Activated naive CD8-positive, alpha-beta T cell (primary cell): ENCODE data around the gene ATG7.
A peak's percentile ranks its signal among the peaks of the same experiment; 100 is the strongest.
"Not testable (repeated sequence)": the region's sequence is repeated elsewhere in the genome, so short reads cannot be mapped to it uniquely, and the experiment has no call there.

Experiments used
- H3K27ac Mint-ChIP-seq: one replicate; pipeline ENCODE4 v1.8.0; 2021; ENCODE audit warnings: mixed read lengths
- H3K27me3 Mint-ChIP-seq: one replicate; pipeline ENCODE4 v1.8.0; 2021; ENCODE audit warnings: mixed read lengths
- H3K36me3 Mint-ChIP-seq: one replicate; pipeline ENCODE4 v1.8.0; 2021; ENCODE audit warnings: mixed read lengths
- H3K4me1 Mint-ChIP-seq: one replicate; pipeline ENCODE4 v1.8.0; 2021; ENCODE audit warnings: low read depth, mixed read lengths
- H3K4me3 Mint-ChIP-seq: one replicate; pipeline ENCODE4 v1.8.0; 2021; ENCODE audit warnings: mild to moderate bottlenecking, mixed read lengths
- H3K9me3 Mint-ChIP-seq: one replicate; pipeline ENCODE4 v1.8.0; 2021; ENCODE audit warnings: low read depth, mixed read lengths

The ATG7 gene

DNA sequence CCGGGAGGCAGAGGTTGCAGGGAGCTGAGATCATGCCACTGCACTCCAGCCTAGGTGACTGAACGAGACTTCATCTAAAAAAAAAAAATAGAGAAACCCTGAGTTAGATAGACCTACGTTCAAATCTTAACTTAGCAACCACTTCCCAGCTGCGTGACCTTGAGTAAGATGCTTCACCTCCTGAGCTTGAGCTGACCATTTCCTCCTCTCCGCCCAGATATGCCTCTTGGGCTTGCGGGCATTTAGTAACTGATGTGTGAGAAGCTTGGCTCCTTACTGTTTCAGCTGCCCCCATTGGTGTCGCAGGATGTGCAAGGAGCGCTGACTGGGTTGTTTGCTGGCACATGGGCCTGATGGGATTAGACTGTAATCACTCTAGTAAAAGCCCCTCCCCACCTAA, 26.9 kb upstream of the ATG7 start:
- H3K27me3 Mint-ChIP-seq = no peaks in the 10 kb centered on the region
- peaks cover 2% of the 10 kb centered on the region for H3K36me3 Mint-ChIP-seq
- no peak overlapping the region for H3K4me3 Mint-ChIP-seq
- H3K27ac Mint-ChIP-seq = no peak overlapping the region
- peaks cover 12% of the 10 kb centered on the region for H3K4me1 Mint-ChIP-seq
- no peaks in the 10 kb centered on the region for H3K9me3 Mint-ChIP-seq

DNA sequence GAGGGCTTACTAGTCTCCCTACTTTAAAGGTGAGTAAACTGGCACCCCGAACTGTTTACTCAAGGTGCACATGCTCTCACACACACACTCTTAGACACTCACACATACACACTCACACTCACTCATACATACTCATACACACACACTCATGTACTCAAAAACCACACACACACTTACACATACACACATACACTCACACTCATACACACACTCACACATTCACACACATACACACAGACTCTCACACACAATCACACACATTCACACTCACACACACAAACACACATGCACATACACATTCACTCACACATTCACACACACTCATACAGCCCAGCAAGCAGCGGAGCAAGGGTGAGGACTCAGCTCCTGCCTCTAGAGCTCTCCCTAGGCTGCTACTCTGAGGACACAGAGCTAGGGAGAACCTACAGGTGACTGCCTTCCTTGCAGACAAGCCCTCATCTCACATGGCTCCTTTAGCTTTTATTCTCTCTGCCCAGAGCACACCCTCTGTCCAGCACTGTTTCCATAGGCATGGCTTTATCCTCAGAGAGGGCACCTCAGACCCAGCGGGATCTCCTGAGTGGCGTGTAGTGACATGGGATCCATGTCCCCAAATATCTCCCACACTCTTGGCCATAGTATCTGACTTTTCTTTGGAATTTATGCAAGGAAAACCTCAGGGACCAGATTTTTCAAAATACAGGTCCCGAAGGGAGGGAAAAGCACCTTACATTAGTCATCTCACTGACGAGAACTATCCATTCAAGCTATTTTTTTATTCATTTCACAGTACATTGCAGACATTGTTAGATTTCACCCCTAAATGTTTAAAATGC, 26.2 kb upstream of the ATG7 start:
- no peaks in the 10 kb centered on the region for H3K9me3 Mint-ChIP-seq
- H3K36me3 Mint-ChIP-seq = no peaks in the 10 kb centered on the region
- H3K4me1 Mint-ChIP-seq = peaks cover 9% of the 10 kb centered on the region
- H3K4me3 Mint-ChIP-seq = no peak overlapping the region
- H3K27ac Mint-ChIP-seq = no peak overlapping the region
- no peaks in the 10 kb centered on the region for H3K27me3 Mint-ChIP-seq

DNA sequence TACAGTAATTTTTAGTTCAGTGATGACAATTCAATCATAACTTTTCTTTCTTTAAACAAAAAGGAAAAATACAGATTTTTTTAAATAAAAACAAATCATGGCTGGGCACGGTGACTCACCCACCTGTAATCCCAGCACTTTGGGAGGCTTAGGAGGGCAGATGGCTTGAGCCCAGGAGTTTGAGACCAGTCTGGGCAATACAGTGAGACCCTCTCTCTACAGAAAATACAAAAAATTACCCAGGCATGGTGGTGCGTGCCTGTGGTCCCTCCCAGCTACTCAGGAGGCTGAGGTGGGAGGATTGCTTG, 25.6 kb upstream of the ATG7 start:
- no peaks in the 10 kb centered on the region for H3K36me3 Mint-ChIP-seq
- H3K27ac Mint-ChIP-seq = no peak overlapping the region
- peaks cover 12% of the 10 kb centered on the region for H3K4me1 Mint-ChIP-seq
- no peaks in the 10 kb centered on the region for H3K27me3 Mint-ChIP-seq
- H3K9me3 Mint-ChIP-seq = no peaks in the 10 kb centered on the region
- H3K4me3 Mint-ChIP-seq = no peak overlapping the region

DNA sequence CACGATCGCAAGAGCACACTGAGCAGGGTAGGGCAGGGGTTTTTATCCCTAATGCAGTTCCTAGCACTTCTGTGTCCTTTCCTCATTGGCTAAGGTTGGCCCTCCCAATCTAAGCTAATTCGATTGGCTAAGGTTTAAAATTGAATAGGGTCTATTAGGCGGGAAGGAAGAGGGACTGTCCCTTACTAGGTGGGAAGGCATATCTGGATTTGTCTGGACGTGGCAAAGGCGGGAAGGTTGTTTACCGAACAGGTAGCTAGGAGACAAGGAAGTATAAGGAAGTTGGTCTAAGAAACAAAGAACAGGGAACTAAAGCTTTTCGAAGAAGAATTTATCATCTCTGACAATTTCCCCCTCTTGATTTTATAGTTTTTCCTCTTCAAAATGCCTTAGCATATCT, 24.8 kb upstream of the ATG7 start:
- Mint-ChIP-seq H3K4me3 (no peak overlapping the region), H3K4me1 (peaks cover 17% of the 10 kb centered on the region), H3K36me3 (no peaks in the 10 kb centered on the region), H3K27ac (no peak overlapping the region), H3K27me3 (no peaks in the 10 kb centered on the region), H3K9me3 (no peaks in the 10 kb centered on the region)

DNA sequence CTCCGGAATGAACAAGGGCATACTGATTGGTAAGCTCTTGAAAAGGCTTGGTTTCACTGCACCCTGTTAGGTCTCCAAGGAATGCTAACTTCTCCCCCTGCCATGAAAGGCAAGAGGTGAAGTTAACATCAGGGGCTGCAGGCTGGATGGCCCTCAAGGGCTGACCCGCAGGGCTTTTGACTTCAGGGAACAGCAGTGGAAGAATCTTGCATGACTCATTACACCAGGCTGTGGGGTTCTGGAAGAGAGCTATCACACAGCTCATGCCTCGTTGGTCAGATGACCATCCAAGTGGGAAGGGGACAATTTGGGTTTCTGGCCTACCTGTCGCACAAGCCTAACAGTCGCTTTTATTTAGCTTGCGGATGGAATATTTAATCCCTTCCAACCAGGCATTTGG, 23.6 kb upstream of the ATG7 start:
- H3K4me1 Mint-ChIP-seq = peaks cover 17% of the 10 kb centered on the region
- H3K36me3 Mint-ChIP-seq = no peaks in the 10 kb centered on the region
- no peaks in the 10 kb centered on the region for H3K27me3 Mint-ChIP-seq
- no peak overlapping the region for H3K27ac Mint-ChIP-seq
- H3K9me3 Mint-ChIP-seq = no peaks in the 10 kb centered on the region
- no peak overlapping the region for H3K4me3 Mint-ChIP-seq

DNA sequence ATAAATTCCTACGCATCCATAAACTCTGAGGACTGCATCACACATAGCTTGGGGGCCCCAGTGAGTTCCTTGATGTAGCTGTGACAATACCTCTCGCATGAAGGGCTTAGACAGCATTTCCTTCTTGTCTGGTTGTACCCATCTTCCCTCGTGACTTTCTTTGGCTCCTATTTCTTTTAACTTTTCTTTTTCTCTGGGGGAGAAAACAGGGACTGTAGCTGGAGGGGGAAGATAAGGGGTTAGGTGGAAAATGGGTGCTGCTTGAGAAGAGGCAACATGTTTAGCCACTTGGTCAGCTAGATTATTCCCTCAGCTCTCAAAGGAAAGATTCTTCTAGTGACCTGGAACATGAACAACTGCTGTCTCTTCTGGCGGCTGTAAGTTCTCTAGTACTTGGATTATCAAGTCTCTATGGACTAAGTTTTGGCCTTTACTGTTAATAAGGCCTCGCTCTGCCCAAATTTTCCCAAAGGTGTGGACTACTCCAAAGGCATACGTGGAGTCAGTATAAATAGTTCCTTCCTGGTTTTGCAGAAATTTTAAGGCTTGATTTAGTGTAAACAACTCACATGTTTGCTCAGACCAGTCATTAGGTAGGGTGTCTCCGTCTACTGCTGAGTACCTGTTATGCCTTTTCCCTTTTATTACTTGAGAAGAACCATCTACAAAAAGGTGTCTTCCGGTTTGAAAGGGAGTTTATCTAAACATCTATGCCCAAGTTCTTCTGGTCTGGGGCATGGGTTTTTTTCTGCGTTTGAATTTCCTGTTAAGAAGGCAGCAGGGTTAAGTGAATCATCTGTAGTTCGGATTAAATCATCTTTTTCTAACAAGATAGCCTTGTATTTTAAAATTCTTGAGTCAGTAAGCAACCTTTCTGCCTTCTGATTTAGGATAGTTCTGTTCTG, 21.0 kb upstream of the ATG7 start:
- peaks cover 3% of the 10 kb centered on the region for H3K36me3 Mint-ChIP-seq
- peaks cover 17% of the 10 kb centered on the region for H3K4me1 Mint-ChIP-seq
- H3K9me3 Mint-ChIP-seq = no peaks in the 10 kb centered on the region
- H3K27me3 Mint-ChIP-seq = no peaks in the 10 kb centered on the region
- H3K27ac Mint-ChIP-seq = peak overlapping the region; percentile 82
- peak overlapping the region; percentile 75 for H3K4me3 Mint-ChIP-seq

DNA sequence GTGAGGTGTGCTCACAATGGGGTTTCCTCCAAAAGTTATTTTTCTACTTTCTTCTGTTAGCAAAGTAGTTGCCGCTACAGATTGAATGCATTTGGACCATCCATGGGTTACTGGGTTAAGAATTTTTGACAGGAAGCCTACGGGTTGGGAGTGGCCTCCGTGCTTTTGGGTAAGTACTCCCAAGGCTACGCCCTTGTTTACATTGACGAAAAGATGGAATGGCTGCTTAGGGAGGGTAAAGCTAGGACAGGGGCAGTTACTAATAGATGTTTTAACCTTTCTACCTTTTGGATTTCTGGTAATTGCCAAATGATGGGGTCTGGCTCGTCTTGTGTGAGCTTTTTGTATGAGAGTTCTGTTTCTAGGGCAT, 20.4 kb upstream of the ATG7 start:
- peaks cover 17% of the 10 kb centered on the region for H3K4me1 Mint-ChIP-seq
- peaks cover 3% of the 10 kb centered on the region for H3K36me3 Mint-ChIP-seq
- no peaks in the 10 kb centered on the region for H3K9me3 Mint-ChIP-seq
- H3K4me3 Mint-ChIP-seq = peak overlapping the region; percentile 75
- H3K27me3 Mint-ChIP-seq = no peaks in the 10 kb centered on the region
- H3K27ac Mint-ChIP-seq = peak overlapping the region; percentile 82

DNA sequence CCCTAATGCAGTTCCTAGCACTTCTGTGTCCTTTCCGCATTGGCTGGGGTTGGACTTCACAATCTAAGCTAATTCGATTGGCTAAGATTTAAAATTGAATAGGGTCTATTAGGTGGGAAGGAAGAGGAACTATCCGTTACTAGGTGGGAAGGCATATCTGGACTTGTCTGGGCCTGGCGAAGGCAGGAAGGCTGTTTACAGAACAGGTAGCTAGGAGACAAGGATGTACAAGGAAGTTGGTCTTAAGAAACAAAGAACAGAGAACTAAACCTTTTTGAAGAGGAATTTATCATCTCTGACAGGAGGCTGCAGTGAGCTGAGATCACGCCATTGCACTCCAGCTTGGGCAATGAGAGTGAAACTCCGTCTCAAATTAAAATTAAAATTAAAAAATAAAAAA, 17.3 kb upstream of the ATG7 start:
- Mint-ChIP-seq H3K4me3 (no peak overlapping the region), H3K4me1 (peaks cover 15% of the 10 kb centered on the region), H3K36me3 (peaks cover 3% of the 10 kb centered on the region), H3K27me3 (no peaks in the 10 kb centered on the region), H3K27ac (no peak overlapping the region), H3K9me3 (no peaks in the 10 kb centered on the region)

DNA sequence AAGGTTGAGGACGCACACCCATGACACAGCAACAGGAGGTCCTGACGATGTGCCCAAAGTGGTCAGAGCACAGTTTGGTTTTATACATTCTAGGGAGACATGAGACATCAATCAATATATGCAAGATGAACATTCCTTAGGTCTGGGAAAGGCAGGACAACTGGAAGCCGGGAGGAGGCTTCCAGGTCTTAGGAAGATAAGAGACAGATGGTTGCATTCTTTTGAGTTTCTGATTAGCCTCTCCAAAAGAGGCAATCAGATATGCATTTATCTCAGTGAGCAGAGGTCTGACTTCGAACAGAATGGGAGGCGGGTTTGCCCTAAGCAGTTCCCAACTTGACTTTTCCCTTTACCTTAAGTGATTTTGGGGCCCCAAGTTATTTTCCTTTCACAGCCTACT, 16.7 kb upstream of the ATG7 start:
- peaks cover 15% of the 10 kb centered on the region for H3K4me1 Mint-ChIP-seq
- not testable (repeated sequence) for H3K4me3 Mint-ChIP-seq, H3K27ac Mint-ChIP-seq, H3K9me3 Mint-ChIP-seq, H3K27me3 Mint-ChIP-seq, H3K36me3 Mint-ChIP-seq

DNA sequence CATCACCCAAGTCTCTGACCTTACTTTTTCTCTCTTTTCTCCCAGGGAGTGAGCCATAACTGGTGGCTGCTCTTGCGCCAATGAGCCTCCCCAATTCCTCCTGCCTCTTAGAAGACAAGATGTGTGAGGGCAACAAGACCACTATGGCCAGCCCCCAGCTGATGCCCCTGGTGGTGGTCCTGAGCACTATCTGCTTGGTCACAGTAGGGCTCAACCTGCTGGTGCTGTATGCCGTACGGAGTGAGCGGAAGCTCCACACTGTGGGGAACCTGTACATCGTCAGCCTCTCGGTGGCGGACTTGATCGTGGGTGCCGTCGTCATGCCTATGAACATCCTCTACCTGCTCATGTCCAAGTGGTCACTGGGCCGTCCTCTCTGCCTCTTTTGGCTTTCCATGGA, 13.2 kb upstream of the ATG7 start:
- Mint-ChIP-seq H3K27ac (no peak overlapping the region), H3K4me3 (no peak overlapping the region), H3K36me3 (peaks cover 3% of the 10 kb centered on the region), H3K4me1 (no peaks in the 10 kb centered on the region), H3K9me3 (no peaks in the 10 kb centered on the region), H3K27me3 (peaks cover 1% of the 10 kb centered on the region)

DNA sequence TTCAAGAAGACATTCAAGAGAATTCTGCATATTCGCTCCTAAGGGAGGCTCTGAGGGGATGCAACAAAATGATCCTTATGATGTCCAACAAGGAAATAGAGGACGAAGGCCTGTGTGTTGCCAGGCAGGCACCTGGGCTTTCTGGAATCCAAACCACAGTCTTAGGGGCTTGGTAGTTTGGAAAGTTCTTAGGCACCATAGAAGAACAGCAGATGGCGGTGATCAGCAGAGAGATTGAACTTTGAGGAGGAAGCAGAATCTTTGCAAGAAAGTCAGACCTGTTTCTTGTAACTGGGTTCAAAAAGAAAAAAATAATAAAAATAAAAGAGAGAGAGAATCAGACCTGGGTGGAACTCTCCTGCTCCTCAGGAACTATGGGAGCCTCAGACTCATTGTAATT, 11.7 kb upstream of the ATG7 start:
- Mint-ChIP-seq H3K9me3 (no peaks in the 10 kb centered on the region), H3K36me3 (no peaks in the 10 kb centered on the region), H3K27ac (no peak overlapping the region), H3K4me3 (no peak overlapping the region), H3K4me1 (no peaks in the 10 kb centered on the region), H3K27me3 (peaks cover 1% of the 10 kb centered on the region)

DNA sequence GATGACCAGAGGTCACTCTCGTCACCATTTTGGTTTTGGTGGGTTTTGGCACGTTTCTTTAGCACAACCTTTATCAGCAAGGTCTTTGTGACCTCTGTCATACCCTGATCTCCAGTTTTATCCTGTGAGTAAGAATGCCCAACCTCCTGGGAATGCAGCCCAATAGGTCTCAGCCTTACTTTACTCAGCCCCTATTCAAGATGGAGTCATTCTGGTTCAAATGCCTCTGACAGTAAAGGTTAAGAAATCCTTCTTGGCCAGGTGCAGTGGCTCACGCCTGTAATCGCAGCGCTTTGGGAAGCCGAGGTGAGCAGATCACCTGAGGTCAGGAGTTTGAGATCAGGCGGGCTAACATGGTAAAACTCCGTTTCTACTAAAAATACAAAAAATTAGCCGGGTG, 3.2 kb upstream of the ATG7 start:
- Mint-ChIP-seq H3K4me1 (peaks cover 18% of the 10 kb centered on the region), H3K36me3 (no peaks in the 10 kb centered on the region), H3K27ac (no peak overlapping the region), H3K4me3 (no peak overlapping the region), H3K9me3 (no peaks in the 10 kb centered on the region), H3K27me3 (peaks cover 2% of the 10 kb centered on the region)

DNA sequence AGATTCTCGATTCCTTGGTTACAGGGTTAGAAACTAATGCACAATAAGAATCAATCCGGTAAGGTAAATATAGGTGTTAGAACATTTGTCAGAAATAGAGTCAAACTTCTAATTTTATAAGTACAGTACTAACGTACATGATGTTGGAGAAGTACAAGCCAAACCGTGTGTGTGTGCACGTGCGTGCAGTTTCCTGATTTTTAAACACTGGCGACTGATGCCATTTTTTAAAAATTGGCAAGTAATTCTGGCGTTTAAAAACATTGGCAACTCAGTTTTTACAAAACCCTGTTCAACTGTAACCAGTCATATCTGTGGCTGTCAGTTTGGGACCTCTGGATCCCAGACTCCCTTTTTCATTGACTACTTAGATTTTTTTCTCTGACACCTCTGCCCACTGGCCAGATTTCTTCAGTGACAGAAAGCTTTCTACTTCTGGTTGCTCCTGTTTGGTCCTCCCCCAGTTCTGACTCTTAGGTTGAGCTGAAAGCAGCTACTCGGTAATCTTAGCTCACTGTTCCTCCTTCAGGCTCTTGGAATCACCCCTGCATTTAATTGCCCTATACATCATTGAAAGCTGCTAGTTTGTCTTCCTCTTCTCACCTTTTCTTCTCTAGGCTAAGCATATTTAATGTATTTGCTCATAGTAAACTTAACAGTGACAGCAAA, 843 bp downstream of the ATG7 start:
- Mint-ChIP-seq H3K36me3 (peaks cover 22% of the 10 kb centered on the region), H3K27ac (peak overlapping the region; percentile 94), H3K27me3 (no peaks in the 10 kb centered on the region), H3K4me1 (peaks cover 49% of the 10 kb centered on the region), H3K9me3 (no peaks in the 10 kb centered on the region), H3K4me3 (peak overlapping the region; percentile 97)

DNA sequence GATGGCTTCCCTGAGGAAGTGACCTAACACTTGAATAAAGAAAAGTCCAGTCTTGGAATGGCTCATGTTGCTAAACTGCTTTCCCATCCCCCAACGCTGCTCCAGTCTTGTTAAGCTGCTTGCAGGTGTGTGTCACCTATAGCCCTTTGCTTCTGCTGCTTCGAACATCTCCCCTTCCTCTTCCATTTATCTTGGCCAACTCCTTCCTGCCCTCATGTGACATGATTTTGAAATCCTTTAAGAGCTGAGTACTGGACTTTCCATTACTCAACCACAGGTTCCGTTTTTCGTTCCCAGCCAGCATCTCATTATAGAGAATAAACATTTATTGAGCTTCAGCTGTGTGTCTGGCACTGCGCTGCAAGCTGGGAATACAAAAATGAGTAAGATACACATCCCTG, 1.7 kb downstream of the ATG7 start:
- Mint-ChIP-seq H3K9me3 (no peaks in the 10 kb centered on the region), H3K36me3 (peaks cover 27% of the 10 kb centered on the region), H3K4me3 (peak overlapping the region; percentile 97), H3K27ac (peak overlapping the region; percentile 94), H3K4me1 (peaks cover 56% of the 10 kb centered on the region), H3K27me3 (no peaks in the 10 kb centered on the region)

DNA sequence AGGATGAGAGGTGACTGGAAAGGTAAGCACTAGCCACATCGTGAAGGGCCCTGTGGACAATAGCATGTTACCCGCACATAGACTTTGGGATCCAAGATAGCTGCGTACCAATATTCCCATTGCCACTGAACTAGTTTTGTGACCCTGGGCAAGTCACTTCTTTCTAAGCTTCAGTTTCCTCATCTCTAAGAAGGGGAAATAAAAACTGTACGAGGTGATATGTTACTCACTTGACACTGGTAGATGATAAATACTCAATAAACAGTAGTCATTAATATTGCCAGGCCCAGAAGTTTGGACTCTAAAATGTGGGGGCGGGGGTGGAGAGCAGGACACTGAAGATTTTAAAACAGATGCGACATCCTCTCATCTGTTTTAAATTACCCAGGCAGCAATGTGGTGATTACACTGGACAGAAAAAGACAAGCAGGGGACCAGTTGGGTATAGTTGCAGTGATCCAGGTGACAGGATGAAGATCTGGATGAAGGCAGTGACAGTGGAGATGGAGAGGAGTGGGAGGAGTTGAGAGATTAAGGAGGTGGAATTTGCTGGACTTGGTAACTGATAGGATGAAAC, 2.5 kb downstream of the ATG7 start:
- peaks cover 60% of the 10 kb centered on the region for H3K4me1 Mint-ChIP-seq
- H3K36me3 Mint-ChIP-seq = peaks cover 28% of the 10 kb centered on the region
- H3K27me3 Mint-ChIP-seq = no peaks in the 10 kb centered on the region
- H3K9me3 Mint-ChIP-seq = no peaks in the 10 kb centered on the region
- peak overlapping the region; percentile 97 for H3K4me3 Mint-ChIP-seq
- peak overlapping the region; percentile 4 for H3K27ac Mint-ChIP-seq
